ENCODE results near the gene TECPR2.
A peak's percentile ranks its signal among the peaks of the same experiment; 100 is the strongest.

Gene TECPR2

DNA sequence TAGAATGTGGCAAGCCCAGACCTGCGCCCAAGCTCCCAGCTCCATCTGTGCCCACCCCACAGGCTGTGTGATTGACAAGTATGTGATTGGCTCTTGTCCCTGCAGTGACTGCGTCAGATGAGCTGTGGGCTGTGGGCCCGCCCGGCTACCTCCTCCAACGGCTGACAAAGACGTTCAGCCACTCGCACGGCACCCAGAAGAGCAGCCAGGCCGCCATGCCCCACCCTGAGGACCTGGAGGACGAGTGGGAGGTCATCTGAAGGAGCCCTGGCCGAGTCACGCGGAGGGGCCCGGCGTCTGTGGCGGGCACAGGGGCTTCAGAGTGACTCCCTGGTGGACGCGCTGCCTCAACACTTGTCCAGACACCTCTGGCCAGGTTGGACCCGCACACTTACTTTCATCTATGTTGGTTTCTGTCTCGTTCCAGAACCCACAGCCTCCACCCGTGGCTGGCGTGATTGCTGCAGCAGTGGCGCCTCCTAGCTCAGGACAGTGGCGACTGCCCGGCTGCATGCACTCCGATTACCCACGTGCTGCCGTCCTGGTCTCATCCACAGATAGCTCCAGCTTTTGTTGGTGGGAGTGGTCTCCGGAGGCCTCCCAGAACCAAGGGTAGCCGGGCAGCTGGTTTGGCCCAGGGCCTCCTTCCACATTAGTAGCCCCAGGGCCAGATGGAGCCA is 135.4 kb downstream of the TECPR2 start:
- DNase-seq (ENCODE audit: low spot score), result no peak

- DNase-seq (ENCODE audit: low spot score), result no peak
These were observed 136.0 kb downstream of the TECPR2 start for GRCh38 chr14:102498678-102499265.

- no peak for DNase-seq (ENCODE audit: low spot score)
These were observed 136.8 kb downstream of the TECPR2 start for GRCh38 chr14:102499401-102500157.

DNA sequence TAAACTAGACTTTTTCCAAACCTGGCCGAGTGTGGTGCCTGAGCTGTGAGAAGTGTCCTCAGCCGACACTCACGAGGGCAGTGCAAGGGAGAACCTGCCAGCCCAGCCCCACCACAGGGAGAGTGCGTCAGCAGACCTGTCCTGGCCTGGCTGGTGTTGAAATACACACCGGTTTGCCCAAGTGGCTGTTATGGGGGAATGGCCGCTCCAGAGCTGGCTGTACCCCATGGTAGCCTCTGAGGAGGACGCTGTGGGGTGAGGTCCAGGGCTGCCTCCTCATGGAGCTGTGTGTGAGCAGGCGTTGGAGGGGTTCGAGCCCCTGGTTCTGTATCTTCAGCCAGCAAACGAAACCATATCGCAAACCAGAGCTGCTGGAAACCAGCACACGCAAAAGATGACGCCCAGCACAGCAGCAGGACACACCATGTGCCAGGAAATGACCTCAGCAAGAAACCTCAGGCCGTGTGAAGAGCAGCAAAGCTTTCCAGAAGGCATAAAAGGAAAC is 137.5 kb downstream of the TECPR2 start:
- no peak for DNase-seq (ENCODE audit: low spot score)

DNA sequence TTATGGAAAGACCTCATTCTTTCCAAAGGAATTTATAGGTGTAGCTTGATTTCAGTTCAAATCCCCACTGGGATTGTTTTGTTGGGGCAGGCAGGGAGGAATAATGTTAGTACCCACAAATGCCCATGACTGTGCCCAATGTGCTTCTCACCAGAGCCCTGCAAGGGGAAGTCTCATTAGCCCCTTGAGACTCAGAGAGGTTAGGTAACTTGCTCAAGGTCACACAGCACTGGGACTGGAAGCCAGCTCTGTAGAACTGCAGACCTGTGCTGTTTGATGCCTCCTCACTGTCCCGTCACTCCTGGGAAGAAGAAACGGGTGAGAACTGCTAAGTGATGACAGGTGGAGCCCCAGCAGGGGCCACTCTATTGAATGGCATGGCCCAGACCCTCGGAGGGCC is 138.0 kb downstream of the TECPR2 start:
- DNase-seq (ENCODE audit: low spot score), result no peak

DNA sequence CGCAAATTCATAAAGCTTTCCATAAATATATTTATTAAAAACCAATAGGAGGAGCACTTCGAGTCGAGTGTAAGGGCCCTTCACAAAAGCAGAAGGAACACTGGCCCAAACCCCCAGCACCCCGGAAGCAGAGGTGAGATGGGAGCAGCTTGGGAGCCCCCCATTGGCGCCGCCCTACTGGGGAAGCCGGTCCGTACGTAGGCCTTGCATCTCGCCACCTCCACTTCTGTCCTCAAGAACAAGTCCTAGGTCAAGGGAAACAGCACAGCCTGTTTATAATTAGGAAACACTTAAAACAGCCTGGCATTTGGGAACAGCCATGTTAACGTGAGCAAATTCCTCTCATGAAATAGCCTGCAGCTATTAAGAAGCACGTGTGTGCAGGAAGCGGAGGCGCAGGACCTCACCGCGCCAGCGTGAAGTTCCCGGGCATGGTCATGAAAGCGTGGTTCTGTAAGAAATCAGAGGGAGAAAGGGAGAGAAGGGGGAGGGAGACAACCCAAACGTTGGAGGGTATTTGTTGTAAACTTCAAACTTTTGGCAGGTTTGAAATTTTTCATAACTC is 139.1 kb downstream of the TECPR2 start:
- DNase-seq (ENCODE audit: low spot score), result no peak

DNA sequence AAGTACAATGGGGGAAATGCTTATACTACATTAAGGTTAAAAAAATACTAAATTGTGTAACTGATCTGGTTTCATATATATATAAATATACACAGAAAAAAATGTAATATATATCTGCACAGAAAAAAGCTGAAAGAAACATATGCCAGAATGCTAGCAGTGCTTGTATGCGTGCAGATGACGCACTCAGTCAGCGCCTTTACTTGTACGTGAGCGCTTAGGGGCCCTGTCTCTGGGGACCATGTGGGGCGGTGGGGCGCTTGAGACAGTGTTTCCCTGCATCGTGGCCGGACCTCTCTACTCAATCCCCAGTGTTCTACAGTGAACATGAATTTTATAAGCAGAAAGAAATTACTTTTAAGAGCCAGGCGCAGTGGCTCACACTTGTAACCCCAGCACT is 139.8 kb downstream of the TECPR2 start:
- no peak for DNase-seq (ENCODE audit: low spot score)

DNA sequence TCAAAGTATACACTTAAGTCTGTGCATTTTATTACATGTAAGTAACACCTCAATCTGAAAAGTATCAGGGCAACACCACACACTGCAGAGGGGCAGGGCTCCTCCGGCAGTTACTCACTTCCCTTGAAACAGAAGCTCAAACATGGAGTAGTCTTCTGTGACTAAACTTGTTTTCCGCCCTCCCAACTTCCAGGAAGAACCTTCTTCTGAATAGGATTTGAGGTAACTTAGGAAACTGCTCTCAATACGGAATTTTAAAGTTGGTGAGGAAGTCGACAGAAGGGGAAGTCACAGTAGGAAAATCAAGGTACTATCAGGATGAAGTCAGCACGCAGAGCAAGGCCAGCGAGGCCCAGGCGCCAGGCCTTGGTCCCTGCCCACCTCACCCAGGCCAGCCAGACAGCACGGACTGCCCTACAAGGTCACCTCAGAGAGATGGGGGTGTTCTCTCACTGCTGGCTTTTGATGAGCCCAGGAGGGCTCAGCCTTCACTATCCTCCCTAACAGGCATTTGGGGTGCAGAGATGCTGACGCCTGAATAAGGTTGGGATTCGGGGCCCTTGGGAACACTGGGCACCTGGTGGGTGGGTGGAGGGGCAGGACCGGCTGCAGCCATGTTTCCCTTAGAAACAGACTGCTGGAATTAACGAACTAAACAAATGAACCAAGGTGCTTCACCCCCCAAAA is 141.0 kb downstream of the TECPR2 start:
- DNase-seq (ENCODE audit: low spot score), result no peak

- no peak for DNase-seq (ENCODE audit: low spot score)
These were observed 141.7 kb downstream of the TECPR2 start for GRCh38 chr14:102504328-102504999.

DNA sequence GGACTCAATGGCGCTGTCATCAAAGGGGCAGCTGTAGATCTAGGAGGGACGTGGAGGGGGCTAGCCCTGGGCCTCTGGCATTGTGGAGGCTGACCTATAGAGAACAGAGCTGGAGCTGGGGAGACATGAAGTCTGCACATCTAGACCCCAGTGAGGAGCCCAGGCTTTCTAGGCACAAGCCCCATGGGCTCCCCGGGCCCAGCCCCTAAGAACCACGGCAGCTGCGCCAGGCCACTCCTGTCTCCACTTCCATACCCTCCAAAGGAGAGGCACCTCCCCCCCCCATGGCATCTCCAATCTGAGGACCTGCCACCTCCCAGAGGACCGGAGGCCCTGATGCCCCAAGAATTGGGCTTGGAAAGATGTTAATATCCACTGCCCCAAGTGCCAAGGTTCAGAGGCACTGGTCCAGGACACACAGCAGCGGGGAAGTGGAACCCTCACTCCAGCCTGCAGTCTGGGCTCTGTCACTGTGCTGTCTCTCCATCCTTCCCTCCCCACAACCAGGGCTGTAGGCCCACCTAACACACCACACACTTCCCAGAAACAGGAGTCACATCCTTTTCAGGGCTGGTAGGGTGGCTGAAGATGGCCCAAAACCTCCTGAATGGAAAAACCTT is 142.4 kb downstream of the TECPR2 start:
- no peak for DNase-seq (ENCODE audit: low spot score)

GRCh38 chr14:102505775-102506625 is 143.3 kb downstream of the TECPR2 start:
- DNase-seq (ENCODE audit: low spot score), result no peak

DNA sequence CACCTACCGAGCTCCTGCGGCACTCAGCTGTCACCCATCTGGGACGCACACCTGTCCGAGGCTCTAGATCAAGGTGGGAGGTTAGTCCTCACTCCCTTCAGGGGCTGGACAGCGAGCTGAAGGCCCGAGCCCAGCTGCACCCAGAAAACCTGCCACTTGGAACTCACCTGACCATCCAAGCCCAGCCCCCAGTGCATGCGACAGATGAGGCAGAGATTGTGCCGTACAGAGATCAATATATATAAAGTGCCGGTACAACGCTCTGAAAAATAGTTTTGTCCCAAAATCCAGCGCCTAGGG is 143.8 kb downstream of the TECPR2 start:
- DNase-seq (ENCODE audit: low spot score), result no peak

- DNase-seq (ENCODE audit: low spot score), result no peak
These were observed 144.5 kb downstream of the TECPR2 start for GRCh38 chr14:102507081-102507856.

DNA sequence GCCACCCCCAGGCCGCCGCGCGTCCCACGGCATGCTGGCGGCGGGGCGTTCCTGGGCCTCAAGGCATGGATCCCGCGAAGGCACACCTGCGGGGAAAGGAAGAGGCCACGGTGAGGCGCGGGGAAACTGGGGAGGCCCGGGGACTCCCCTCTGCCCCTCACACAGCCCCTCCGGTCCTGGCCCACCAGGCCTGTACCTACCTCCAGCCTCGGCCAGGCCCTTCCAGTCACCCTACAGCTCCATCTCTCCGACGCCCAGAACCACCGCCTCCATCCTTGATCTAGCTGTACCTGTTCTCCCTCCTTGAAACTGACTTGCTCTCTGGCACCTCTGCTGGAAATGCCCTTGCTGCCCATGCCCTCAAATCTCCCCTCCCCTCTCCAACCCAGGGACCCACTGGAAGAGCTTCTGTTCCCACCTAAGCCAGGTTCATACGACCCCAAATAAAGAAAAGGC is 145.1 kb downstream of the TECPR2 start:
- no peak for DNase-seq (ENCODE audit: low spot score)

DNA sequence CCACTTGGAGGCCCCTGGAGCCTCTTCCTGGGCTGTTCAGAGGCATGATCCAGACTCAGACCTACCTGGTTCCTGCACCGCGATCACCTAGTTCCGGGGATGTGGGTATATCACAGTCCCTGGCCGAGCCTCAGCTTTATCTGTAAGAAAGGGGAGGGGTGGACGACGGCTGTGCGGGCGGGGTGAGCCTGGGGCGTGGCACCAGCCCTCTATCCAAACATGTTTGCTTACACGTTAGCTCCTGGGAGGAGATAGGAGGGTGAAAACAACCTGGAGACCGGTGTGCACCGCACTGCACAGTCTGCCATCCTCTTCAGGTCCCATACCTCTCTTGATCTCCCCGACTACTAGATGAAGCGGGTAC is 145.7 kb downstream of the TECPR2 start:
- no peak for DNase-seq (ENCODE audit: low spot score)

GRCh38 chr14:102508774-102509745 is 146.3 kb downstream of the TECPR2 start:
- no peak for DNase-seq (ENCODE audit: low spot score)

DNA sequence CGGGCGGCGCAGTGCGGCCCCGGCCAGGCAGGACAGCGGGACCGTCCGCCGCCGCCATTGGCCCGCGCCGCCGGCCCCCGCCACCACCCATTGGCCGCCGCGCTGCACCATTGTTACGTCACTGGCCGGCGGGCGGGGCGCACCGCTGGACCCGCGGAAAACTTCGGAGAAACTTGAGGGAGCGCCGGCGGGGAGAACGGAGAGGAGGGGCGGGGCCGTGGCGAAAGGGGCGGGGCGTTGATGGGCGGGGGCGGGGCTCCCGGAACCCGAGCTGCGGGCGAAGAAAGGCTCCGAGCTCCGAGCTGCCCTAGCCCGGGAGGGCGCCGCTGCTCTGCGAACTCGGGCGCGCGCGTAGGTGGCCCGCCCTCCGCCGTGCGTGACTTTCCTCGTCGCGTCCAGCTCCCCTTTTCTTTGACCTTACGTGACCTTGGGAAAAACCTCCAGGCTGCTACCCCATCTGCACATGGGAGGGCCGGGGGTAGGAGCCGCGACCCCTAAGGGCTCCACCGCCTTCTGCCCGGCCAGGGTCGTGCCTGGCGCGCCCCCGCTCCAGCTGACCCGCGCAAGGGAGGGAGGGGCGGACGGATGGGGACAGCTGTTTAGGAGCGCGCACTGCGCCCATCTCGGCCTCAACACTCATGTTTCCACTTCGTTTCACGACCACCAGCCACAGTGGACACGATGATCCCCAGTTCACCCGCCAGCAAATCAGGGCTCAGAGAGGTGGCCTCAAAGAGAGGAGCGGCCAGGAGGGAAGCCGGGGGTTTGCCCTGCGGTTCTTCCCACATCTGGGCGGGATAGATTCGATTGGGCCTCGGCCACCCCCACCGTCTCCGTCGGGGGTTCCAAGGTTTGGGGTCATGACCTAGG is 147.2 kb downstream of the TECPR2 start, which contains the start of gene ANKRD9:
Gene ANKRD9 (minus strand): TSS at position 31 of the 870 bp plus-strand sequence. CDS start 1,887 bp downstream, outside the sequence.
- DNase-seq (ENCODE audit: low spot score), result peak; percentile 86
